ENCODE results near the gene SECISBP2L. TPM values are rescaled to one million over a fixed set of nuclear protein-coding genes. Genes with fewer than 3 reads are reported as not detected.

SECISBP2L gene
- total RNA-seq, 1 experiment from 2014 or later: 24.7 TPM

- Histone ChIP-seq H3K14ac (ENCODE audit: insufficient read depth, low read length) (no peak overlapping the region), H3K4me1 (ENCODE audit: insufficient read depth, low read length) (no peaks in the 10 kb centered on the region), H3K27ac (ENCODE audit: insufficient read length, low read depth, low read length) (no peak overlapping the region), H4K91ac (ENCODE audit: insufficient read length, low read depth, low read length) (no peak overlapping the region), H4K20me1 (ENCODE audit: control insufficient read depth, insufficient read depth, insufficient read length) (no peaks in the 10 kb centered on the region), H4K5ac (ENCODE audit: insufficient read length, low read depth, low read length) (no peak overlapping the region), H4K8ac (replicated peaks; ENCODE audit: insufficient read length, low read depth, low read length) (no peak overlapping the region), H3K27me3 (ENCODE audit: insufficient read depth, low read length) (no peaks in the 10 kb centered on the region), H3K23me2 (ENCODE audit: insufficient read length, low read depth, low read length, poor library complexity, severe bottlenecking) (no peaks in the 10 kb centered on the region), H3K56ac (ENCODE audit: insufficient read length, low read depth, low read length) (no peak overlapping the region), H3T11ph (ENCODE audit: low read length) (no peak overlapping the region), H3K4me2 (ENCODE audit: insufficient read depth, insufficient read length, low read length) (no peak overlapping the region), H3K79me1 (ENCODE audit: insufficient read depth, low read depth, low read length, poor library complexity, severe bottlenecking) (no peaks in the 10 kb centered on the region), H3K4ac (ENCODE audit: low read depth, low read length) (no peak overlapping the region), H3K9me3 (ENCODE audit: control insufficient read depth, low read depth, low read length) (no peaks in the 10 kb centered on the region), H2BK12ac (ENCODE audit: insufficient read length, low read depth, low read length) (no peak overlapping the region), H2AFZ (ENCODE audit: low read length) (no peak overlapping the region), H2AK5ac (ENCODE audit: insufficient read length, low read length) (no peak overlapping the region), H3K18ac (ENCODE audit: insufficient read length, low read depth, low read length) (no peak overlapping the region), H2BK120ac (ENCODE audit: low read depth, low read length, poor library complexity, severe bottlenecking) (no peak overlapping the region), H2BK20ac (ENCODE audit: low read depth, low read length, poor library complexity, severe bottlenecking) (no peak overlapping the region), H2BK5ac (ENCODE audit: insufficient read length, low read length) (no peak overlapping the region), H3K23ac (ENCODE audit: insufficient read length, low read depth, low read length) (no peak overlapping the region), H3K79me2 (ENCODE audit: insufficient read depth, low read length) (no peaks in the 10 kb centered on the region; the same call in 1 of the 2 replicates), H2BK15ac (ENCODE audit: low read depth, low read length) (no peak overlapping the region), H3K9ac (ENCODE audit: extremely low read depth, insufficient read length, low read length) (no peak overlapping the region)
- TF ChIP-seq CTCF (conservative IDR thresholded peaks at IDR 0.05): no peak
- H3K27ac Mint-ChIP-seq: no peak overlapping the region
- H3K36me3 Mint-ChIP-seq (ENCODE audit: insufficient read depth in 1 of 3, low read depth in 3 of 3): peaks cover 4 to 29% (median 28%) of the 10 kb centered on the region in 3 experiments; a peak in 6 of 7 replicates
- no peak overlapping the region for H3K4me3 Mint-ChIP-seq
- no peak for DNase-seq
- H3K4me1 Mint-ChIP-seq: peaks cover 3 to 5% of the 10 kb centered on the region in 2 experiments; a peak in 2 of 4 replicates
- no peaks in the 10 kb centered on the region for H3K9me3 Mint-ChIP-seq
- no CpG with 5 or more reads among the region's 2 CpGs for WGBS (ENCODE audit: extremely low coverage, insufficient read length, low lambda C conversion rate)
- no peaks in the 10 kb centered on the region for H3K27me3 Mint-ChIP-seq (ENCODE audit: low read depth)
Observed at GRCh38 chr15:49031804-49032203, 14.4 kb downstream of the SECISBP2L start.

All from H9 (cell line).